ENCODE results near the gene FYN.
"Not testable (repeated sequence)": the region's sequence is repeated elsewhere in the genome, so short reads cannot be mapped to it uniquely, and the experiment has no call there.

The FYN gene

GRCh38 chr6:111873178-111874024 is at the start of gene FYN:
FYN (minus strand) TSS chr6:111873452; CDS start chr6:111720051, 153,401 bp downstream.
- peak; percentile 97 for DNase-seq (ENCODE audit: low read depth)

DNA sequence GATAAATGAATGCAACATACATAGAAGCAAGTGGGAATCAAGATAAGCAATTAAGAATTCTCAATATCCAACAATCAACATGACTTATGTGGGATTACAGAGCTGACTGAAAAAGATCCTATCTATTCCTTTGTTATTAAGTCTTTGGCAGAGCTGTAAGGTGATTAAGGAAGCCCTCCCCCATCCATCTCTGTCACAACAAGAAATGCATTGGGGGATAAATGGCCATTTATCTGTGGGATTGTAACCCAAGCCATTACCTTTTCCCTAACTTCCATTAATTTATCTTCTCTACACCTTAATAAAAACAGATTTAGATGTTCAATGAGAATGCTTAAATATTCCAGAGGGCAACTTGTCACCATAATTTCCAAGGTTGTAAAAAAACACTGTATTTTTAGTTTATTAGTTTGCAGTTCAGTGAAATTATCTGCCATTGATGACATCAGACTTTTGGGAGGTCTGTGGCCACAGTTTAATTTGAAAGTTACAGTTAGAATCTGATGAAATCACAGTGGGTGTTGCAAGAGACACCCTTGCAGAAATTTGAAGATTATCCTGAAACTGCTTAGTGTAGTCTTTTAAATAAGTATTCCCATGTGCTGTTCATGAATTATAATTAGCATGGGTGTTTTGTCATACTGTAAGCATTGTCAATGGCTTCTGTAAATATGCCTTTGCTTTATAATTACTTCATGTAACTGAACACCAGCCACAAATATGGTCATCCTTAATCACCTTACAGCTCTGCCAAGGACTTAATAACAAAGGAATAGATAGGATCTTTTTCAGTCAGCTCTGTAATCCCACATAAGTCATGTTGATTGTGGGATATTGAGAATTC is 49.4 kb upstream of the FYN start:
- peak; percentile 38 for DNase-seq (ENCODE audit: low read depth)

DNA sequence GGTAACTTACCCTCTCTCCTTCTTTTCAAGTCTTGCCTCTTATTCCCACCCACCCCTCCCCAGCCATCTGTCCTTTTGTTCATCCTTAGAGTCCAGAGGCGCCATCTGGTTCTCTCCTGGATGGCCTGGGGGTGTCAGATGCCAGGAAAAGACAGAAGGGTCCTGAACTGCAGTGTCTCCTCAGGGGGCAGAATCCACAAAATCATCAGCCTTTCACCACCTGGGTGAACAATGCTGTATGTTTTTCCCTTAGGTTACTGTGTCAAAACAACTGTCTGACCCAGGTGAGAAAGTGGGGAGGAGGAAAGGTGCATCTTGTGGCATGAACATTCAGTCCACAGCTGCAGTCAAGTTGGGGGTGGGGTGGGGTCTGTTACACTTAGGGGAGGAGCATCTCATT is 47.9 kb upstream of the FYN start:
- no peak for DNase-seq (ENCODE audit: low read depth)

DNA sequence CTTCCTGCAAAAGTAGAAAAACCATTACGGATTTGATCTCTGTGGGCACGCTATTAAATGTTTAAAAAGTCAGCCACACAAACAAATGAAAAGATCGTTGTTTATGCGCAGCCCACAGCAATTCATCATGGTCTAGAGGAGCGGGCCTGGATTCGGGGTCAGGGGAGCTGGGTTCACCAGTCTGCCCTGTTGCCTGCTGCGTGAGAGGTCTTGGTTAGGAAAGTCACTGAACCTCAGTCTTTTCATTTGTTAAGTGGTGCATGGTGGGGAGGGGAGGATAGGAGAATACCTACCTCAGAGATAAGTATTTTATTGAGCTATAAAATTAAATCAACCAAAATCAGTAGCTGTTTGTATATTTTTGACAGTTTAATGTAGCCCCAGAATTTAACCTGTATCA is 47.3 kb upstream of the FYN start:
- DNase-seq (ENCODE audit: low read depth): no peak

GRCh38 chr6:111918825-111919224 is 45.6 kb upstream of the FYN start:
- peak; percentile 88 for DNase-seq (ENCODE audit: low read depth)

GRCh38 chr6:111916747-111917146 is 43.5 kb upstream of the FYN start:
- DNase-seq (ENCODE audit: low read depth): no peak

- DNase-seq (ENCODE audit: low read depth): no peak
Observed at GRCh38 chr6:111914617-111915016, 41.4 kb upstream of the FYN start.

DNA sequence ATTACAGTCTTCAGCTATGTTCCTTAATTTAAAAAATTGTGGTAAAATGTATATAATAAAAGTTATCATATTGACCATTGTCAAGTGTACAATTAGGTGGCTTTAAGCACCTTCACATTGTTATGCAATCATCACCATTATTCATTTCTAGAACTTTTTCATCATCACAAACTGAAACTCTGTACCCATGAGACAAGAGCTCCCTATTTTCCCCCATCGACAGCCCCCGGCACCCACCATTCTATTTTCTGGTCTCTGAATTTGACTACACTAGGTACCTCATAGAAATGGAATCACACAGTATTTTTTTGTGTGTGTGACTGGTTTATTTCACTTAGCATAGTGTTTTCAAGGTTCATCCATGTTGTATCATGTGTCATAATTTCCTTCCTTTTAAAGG is 39.7 kb upstream of the FYN start:
- no peak for DNase-seq (ENCODE audit: low read depth)

DNA sequence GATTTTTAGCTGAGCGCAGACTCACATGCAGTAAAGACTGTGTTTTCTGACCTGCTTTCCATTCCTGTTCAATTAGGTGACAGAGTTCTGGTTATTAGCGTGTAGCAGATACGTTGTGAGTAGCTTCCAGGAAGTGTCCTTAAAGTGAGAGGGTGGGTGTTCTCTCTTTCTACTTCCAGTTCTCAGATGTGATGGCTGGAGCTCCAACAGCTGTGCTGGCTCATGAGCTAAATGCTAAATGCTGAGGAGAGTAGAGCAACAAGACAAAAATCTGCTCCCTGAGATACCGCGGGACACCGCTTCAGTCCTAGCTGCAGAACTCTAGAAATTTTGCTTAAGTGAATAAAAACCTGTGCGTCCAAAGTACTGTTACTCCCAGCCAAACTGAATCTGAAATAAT is 38.2 kb upstream of the FYN start:
- DNase-seq (ENCODE audit: low read depth): no peak

DNA sequence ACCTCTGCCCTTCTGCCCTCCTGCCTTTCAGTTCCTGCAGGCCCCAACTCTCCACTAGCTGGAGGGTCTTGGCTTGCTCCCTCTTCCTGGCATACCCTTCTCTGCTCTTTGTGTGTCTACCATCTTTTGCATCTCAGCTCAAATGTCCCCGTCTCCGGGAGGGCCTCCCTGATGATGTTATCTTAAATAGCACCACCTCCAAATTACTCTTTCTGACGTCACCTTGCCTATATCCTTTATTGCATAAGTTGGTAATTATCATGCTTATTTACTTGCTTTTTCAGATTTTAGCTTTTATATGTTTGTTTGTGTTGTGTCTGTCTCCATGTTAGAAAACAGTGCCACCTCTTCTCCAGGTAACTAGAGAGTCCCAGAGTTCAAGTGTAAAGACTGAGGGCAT is 36.0 kb upstream of the FYN start:
- no peak for DNase-seq (ENCODE audit: low read depth)

DNA sequence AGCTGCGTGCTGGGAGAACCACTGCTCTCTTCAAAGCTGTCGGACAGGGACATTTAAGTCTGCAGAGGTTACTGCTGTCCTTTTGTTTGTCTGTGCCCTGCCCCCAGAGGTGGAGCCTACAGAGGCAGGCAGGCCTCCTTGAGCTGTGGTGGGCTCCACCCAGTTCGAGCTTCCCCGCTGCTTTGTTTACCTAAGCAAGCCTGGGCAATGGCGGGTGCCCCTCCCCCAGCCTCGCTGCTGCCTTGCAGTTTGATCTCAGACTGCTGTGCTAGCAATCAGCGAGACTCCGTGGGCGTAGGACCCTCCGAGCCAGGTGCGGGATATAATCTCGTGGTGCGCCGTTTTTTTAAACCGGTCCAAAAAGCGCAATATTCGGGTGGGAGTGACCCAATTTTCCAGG is 35.1 kb upstream of the FYN start:
- not testable (repeated sequence) for DNase-seq (ENCODE audit: low read depth)

- DNase-seq (ENCODE audit: low read depth): no peak
Observed at GRCh38 chr6:111900735-111901134, 27.5 kb upstream of the FYN start.

GRCh38 chr6:111899531-111899930 is 26.3 kb upstream of the FYN start:
- no peak for DNase-seq (ENCODE audit: low read depth)

DNA sequence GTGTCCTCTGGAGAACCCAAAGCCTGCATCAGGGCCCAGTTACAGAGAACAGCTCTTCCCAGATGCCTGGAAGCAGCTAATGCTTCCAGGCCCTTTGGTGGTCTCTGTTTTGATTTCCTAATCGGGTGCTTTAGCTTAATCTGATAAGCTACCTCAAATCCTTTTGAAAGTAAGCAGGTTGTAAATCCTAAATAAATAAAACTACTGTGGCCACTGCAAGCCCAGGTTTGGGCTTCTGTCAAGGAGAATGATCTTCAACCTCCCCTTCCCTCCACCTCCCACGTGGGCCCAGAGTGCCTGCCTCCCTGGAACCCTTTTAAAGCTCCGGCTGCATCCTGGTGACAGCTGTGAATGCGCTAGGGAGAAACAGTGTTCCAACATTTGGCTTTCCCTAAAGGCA is 25.2 kb upstream of the FYN start:
- no peak for DNase-seq (ENCODE audit: low read depth)

DNA sequence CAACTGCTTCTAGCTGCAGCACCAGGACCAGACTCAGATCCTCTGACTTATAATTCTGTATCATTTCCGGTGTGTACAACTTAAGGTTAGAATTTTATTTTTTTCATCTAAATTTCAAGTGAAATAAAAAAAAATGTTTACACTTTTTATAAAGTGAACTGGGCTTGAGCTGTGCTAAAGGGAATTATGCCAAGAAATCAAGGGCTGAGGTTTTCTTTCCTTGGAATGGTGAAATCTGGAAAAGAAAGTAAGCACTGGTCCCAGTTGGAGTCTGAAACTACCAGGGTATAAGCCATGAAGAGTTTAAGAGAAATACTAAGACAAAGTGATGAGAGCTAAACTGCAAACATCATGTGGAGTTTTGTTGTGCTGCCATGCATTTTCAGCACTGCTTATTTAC is 21.7 kb upstream of the FYN start:
- no peak for DNase-seq (ENCODE audit: low read depth)

- peak; percentile 82 for DNase-seq (ENCODE audit: low read depth)
Observed at GRCh38 chr6:111894272-111894671, 21.0 kb upstream of the FYN start.

GRCh38 chr6:111892431-111892830 is 19.2 kb upstream of the FYN start:
- no peak for DNase-seq (ENCODE audit: low read depth)

DNA sequence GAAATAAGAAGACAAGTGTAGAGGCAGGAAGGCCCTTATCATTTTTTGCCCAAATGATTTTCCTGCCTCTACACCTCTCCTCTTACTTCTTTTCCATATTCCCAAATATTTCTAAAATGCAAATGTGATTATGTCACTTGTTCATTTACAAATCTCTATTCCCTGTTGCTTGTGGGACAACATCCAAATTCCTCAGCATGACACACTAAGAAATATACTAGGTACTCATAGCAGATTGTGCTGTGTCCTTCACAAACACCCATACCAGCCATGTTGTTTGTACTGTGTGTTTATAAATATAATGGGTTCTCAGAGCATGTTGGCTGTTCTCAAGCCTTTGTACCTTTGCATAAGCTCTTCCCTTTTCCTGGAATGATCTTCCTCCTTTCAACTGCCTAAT is 17.7 kb upstream of the FYN start:
- peak; percentile 30 for DNase-seq (ENCODE audit: low read depth)

- peak; percentile 53 for DNase-seq (ENCODE audit: low read depth)
Observed at GRCh38 chr6:111888928-111889695, 15.9 kb upstream of the FYN start.

DNA sequence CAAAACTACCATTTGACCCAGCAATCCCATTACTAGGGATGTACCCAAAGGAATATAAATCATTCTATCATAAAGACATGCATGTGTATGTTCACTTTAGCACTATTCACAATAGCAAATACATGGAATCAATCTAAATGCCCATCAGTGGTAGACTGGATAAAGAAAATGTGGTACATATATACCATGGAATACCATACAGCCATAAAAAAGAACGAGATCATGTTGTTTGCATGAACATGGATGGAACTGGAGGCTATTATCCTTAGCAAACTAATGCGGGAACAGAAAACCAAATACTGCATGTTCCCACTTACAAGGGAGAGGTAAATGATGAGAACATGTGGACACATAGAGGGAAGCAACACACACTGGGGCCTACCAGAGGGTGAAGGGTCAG is 13.5 kb upstream of the FYN start:
- not testable (repeated sequence) for DNase-seq (ENCODE audit: low read depth)

DNA sequence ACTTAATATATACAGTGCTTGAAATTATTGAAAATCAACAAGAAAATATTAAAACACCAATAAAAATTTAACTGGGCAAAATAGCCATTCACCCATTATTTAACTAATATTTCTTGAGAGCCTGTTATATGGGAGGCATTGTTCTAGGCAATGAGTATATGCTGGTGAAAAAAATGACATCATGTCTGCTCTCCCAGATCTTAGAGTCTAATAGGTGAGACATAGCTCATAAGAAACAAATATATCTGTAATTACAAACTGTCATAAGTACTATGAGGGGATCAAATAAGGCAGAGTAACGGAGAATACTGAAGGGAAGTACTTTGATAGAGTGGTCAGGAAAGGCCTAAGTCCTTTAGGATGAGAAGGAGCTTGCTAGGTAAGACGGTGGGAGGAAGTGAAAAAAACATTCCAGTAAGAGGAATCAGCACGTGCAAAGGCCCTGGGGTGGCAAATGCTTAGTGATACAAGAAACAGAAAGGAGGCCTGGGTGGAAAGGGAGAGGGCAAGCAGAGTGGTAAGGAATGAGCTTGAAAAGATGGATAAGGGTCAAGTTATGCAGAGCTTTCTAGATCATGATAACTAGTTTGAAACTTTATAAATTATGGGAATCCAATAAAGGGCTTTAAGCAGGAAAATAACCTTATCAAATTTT is 12.2 kb upstream of the FYN start:
- no peak for DNase-seq (ENCODE audit: low read depth)

DNA sequence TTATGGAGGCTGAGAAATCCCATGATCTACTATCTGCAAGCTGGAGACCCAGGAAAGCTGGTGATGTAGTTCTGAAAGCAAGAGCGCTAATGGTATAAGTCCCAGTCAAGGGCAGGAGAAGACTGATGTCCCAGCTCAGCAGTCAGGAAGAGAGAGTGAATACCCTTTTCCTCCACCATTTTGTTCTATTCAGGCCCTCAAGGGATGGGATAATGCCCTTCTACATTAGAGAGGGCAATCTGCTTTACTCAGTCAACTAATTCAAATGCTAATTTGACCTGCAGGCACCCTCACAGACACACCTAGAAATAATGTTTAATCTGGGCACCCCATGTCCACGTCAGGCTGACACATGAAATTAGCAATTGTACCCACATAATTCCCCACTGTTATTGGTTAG is 10.8 kb upstream of the FYN start:
- no peak for DNase-seq (ENCODE audit: low read depth)
